Psoas muscle (tissue), 8 donors: ENCODE data around the gene BDKRB1. TPM values are rescaled to one million over a fixed set of nuclear protein-coding genes. Genes with fewer than 3 reads are reported as not detected.

Source experiments
- ATAC-seq, 4 donors: fragments of 200-7000 bp; cut with Tn5 transposase; one replicate each; pipeline ENCODE4 v1.9.1; 2020; ENCODE audit warnings: moderate library complexity in 3 of 4, mild to moderate bottlenecking in 2 of 4
- DNase-seq, 2 donors: peaks; one replicate each; pipeline ENCODE4 v3.0.0-alpha.2; 2020
- H3K27ac ChIP-seq: fragments of 200-600 bp; one replicate; pipeline ENCODE4 v1.8.0; 2022
- H3K27me3 ChIP-seq, 3 donors: fragments of 200-600 bp in 1 of 3; one replicate each; pipeline versions ENCODE4 v1.6.1 to v1.8.0; 2013 to 2022; ENCODE audit warnings: low read length in 2 of 3, mild to moderate bottlenecking in 2 of 3, moderate library complexity in 1 of 3; ENCODE audit not compliant: insufficient read depth in 3 of 3
- H3K36me3 ChIP-seq, 2 donors: fragments of 200-600 bp in 1 of 2; one replicate each; pipeline versions ENCODE4 v1.6.1 to v1.8.0; 2013 to 2022; ENCODE audit warnings: low read depth in 1 of 2, mild to moderate bottlenecking in 1 of 2, moderate library complexity in 1 of 2; ENCODE audit not compliant: insufficient read depth in 1 of 2
- H3K4me1 ChIP-seq: fragments of 200-600 bp; one replicate; pipeline ENCODE4 v1.8.0; 2022
- H3K4me3 ChIP-seq: fragments of 200-600 bp; one replicate; pipeline ENCODE4 v1.8.0; 2022; ENCODE audit warnings: mild to moderate bottlenecking
- H3K9me3 ChIP-seq: fragments of 200-600 bp; one replicate; pipeline ENCODE4 v1.8.0; 2022
- WGBS, 3 donors: extraction: QIAGEN DNeasy Blood & Tissue Kit; methylation state at CpG; one replicate each; pipeline versions ENCODE4 v1.1.6 to v1.1.7; 2013; 5-methylcytosine and 5-hydroxymethylcytosine counted together
- intact Hi-C, 2 donors: fragments of 100-400 bp; cut with DNase I; formaldehyde crosslinking; loops; one replicate each; pipeline versions ENCODE4 v1.11.0 to v1.14.2; 2022
- polyA plus RNA-seq, 3 donors: library from polyadenylated mRNA; stranded (reverse); fragments of 200-250 nt; gene quantifications; one replicate each; pipeline ENCODE4 v1.2.3, GENCODE V29; 2013
- total RNA-seq, 4 donors: library from RNA; stranded (reverse); fragmentation: NEBNext Ultra II Directional in 2 of 4; extraction: Animal tissue kit (Norgen Biotek cat#: 25700) in 2 of 4; gene quantifications; one replicate each; pipeline versions ENCODE4 v1.2.1 to v1.2.4, GENCODE V29; 2021 to 2023
- TF ChIP-seq, protein P1 (sequence below): fragments of 200-600 bp; IDR thresholded peaks from one replicate; pipeline ENCODE4 v1.8.0; 2022; ENCODE audit warnings: antibody characterized with exemption
- donor health status: healthy with polysubstance abuse.
- donor health status: DM: no; HTN: no; CAD: no; lungs with moderate emphysema.
- donor health status: Bipolar disorder and iron deficiency.
- donor health status: healthy.
- donor health status: DM: yes; HTN: yes; CAD: no.
- donor health status: DM: no; HTN: no; CAD: no.
- donor health status: DM: no; HTN: no; CAD: no.
- donor health status: DM: yes; HTN: yes; CAD: no.

BDKRB1 gene
- total and polyA plus RNA-seq, 7 donors, result 0.06 to 0.75 (median 0.13) TPM; not detected in 4

DNA sequence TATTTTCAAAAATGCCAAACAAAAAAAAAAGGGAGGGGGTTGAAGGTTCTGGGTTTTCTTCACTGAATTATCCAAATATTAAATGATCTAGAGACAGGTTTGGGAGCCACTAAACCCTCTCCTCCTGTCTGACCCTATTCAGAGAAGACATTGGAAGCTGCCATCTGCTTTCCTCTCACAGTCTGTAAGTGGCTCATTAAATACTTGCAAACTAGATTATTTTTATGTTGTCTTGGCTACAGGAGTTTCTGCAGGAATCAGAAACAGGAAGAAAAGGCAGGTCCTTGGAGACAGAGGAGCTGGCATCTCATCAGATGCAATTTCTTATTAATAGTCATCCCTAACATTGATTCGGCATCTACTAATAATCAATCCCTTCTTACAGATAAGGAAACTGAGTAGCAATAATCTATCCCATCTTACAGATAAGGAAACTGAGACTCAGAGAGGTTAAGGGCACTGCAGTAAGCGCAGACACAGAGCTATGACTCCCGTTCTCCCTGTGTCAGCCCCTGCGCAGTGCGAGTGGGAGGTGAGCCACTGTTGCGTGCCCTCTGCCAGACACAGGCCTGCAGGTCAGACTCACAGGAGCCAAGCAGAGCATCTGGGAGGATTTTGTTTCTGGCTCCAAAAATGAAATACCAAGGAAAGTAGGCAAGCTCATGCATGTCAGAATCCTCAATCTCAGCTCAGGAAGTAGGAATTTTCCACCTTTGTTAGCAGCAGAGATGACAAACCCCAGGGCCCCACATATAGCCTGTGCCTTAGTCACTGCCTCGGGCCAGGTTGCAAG is 40.4 kb upstream of the BDKRB1 start:
- H3K4me1 ChIP-seq, result no peaks in the 10 kb centered on the region
- 84 to 92% (median 88%) methylated on average over 7 of the region's 7 CpGs for WGBS, 3 donors
- H3K4me3 ChIP-seq, result no peak overlapping the region
- ATAC-seq (no peak), DNase-seq (no peak)
- no peaks in the 10 kb centered on the region for H3K9me3 ChIP-seq
- TF ChIP-seq, protein P1, sequence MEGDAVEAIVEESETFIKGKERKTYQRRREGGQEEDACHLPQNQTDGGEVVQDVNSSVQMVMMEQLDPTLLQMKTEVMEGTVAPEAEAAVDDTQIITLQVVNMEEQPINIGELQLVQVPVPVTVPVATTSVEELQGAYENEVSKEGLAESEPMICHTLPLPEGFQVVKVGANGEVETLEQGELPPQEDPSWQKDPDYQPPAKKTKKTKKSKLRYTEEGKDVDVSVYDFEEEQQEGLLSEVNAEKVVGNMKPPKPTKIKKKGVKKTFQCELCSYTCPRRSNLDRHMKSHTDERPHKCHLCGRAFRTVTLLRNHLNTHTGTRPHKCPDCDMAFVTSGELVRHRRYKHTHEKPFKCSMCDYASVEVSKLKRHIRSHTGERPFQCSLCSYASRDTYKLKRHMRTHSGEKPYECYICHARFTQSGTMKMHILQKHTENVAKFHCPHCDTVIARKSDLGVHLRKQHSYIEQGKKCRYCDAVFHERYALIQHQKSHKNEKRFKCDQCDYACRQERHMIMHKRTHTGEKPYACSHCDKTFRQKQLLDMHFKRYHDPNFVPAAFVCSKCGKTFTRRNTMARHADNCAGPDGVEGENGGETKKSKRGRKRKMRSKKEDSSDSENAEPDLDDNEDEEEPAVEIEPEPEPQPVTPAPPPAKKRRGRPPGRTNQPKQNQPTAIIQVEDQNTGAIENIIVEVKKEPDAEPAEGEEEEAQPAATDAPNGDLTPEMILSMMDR, result no peak
- intact Hi-C loops, result no loop called here
- no peaks in the 10 kb centered on the region for H3K36me3 ChIP-seq
- peaks cover 0 to 2% (median 0%) of the 10 kb centered on the region in 3 donors for H3K27me3 ChIP-seq
- no peak overlapping the region for H3K27ac ChIP-seq

DNA sequence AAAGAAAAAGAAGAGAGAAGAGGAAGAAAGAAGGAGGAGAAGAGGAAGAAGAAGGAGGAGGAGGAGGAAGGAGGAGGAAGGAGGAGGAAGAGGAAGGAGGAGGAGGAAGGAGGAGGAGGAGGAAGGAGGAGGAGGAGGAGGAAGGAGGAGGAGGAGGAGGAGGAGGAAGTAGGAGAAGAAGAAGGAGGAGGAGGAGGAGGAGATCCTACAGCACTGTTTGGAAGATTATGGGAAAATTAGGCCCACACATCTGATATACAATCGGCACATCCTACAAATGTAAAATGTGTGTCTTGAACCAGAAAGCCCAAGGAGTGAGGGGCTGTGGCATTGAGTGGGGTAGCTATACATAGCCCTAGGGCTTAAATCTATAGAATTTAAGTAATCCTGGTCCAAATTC is 39.4 kb upstream of the BDKRB1 start:
- Histone ChIP-seq H3K27me3 (peaks cover 0 to 2% (median 0%) of the 10 kb centered on the region in 3 donors), H3K4me1 (no peaks in the 10 kb centered on the region), H3K4me3 (no peak overlapping the region), H3K27ac (no peak overlapping the region), H3K36me3 (no peaks in the 10 kb centered on the region), H3K9me3 (no peaks in the 10 kb centered on the region)
- TF ChIP-seq, protein P1, result no peak
- DNase-seq, result no peak
- intact Hi-C loops, result no loop called here
- no peak for ATAC-seq
- 78 to 94% (median 88%) methylated on average over 1 of the region's 1 CpG for WGBS, 3 donors

DNA sequence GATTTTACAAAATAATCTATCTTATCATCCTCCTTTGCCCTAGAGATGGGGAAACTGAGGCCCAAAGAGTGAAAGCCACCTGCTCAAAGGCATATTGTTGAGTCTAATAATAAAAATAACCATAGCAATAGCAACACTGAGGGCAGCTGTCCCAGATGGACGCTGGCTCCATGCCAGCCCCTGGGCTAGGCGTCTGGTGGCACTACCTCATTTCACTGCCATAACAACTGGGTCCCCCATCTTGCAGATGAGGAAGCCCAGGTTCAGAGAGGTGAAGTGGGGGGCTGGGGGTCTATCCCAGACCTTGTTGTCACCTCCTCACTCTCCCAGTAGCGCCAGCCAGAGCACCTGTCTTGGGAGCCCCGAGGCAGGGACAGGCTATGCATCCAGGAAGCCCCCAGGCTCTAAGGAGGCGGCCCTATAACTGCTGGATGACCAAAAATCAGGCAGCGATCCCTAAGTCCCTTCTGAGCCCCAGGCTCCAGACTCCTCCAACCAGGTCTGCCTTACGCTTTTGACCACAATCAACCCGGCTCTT is 38.6 kb upstream of the BDKRB1 start:
- WGBS, 3 donors, result 68 to 73% (median 69%) methylated on average over 8 of the region's 8 CpGs
- H3K27me3 ChIP-seq, result peaks cover 0 to 2% (median 0%) of the 10 kb centered on the region in 3 donors

DNA sequence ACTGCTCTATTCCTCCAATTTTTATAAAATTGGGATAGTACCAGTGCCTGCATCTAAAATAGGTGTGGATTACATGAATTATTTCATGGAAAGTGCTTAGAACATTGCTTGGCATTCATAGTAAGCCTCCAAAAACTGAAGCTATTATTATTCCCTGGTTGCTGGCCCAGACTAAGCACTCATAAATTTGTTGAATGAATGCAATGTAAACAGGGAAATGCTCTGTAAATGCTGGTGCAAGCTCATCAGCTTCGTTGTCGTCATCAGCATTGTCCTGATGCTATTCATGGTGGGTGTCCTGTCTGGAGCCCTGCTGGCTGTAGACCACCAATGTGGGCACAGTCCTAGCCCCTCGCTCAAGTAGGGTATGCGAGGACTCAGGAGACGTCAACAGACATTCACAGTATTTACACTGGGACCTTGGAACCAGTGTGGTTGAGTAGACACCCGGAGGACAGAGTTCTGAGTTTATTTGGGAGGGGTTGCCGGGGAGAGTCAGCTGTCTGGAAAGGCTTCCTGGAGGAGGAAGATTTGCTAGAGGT is 34.8 kb upstream of the BDKRB1 start:
- no peaks in the 10 kb centered on the region for H3K9me3 ChIP-seq
- intact Hi-C loops, result no loop called here
- H3K27ac ChIP-seq, result no peak overlapping the region
- H3K4me3 ChIP-seq, result no peak overlapping the region
- no peaks in the 10 kb centered on the region for H3K4me1 ChIP-seq
- DNase-seq (no peak), ATAC-seq (no peak)
- H3K36me3 ChIP-seq, result no peaks in the 10 kb centered on the region
- WGBS, 3 donors, result 92 to 94% (median 92%) methylated on average over 7 of the region's 7 CpGs
- TF ChIP-seq, protein P1, result no peak
- peaks cover 0 to 2% (median 0%) of the 10 kb centered on the region in 3 donors for H3K27me3 ChIP-seq

More for the DNA sequence above, 38.6 kb upstream of the BDKRB1 start:
- TF ChIP-seq, protein P1, result no peak
- Histone ChIP-seq H3K4me3 (no peak overlapping the region), H3K9me3 (no peaks in the 10 kb centered on the region), H3K36me3 (no peaks in the 10 kb centered on the region), H3K27ac (no peak overlapping the region), H3K4me1 (no peaks in the 10 kb centered on the region)
- no peak for DNase-seq
- intact Hi-C loops, result no loop called here
- ATAC-seq, result no peak
